Stimulated activated CD4-positive, alpha-beta T cell treated with anti-CD3 and anti-CD28 coated beads, Interleukin-1b, Interleukin-23, amount 100 ng/mL, for 4 hours (primary cell): ENCODE results near the gene USP17L10.
"Not testable (repeated sequence)": the region's sequence is repeated elsewhere in the genome, so short reads cannot be mapped to it uniquely, and the experiment has no call there.

Source experiments
- DNase-seq, 2 donors: peaks; one replicate each; pipeline ENCODE4 v3.0.0-alpha.2; 2020; ENCODE audit warnings: low read depth in 2 of 2

USP17L10 gene, protein sequence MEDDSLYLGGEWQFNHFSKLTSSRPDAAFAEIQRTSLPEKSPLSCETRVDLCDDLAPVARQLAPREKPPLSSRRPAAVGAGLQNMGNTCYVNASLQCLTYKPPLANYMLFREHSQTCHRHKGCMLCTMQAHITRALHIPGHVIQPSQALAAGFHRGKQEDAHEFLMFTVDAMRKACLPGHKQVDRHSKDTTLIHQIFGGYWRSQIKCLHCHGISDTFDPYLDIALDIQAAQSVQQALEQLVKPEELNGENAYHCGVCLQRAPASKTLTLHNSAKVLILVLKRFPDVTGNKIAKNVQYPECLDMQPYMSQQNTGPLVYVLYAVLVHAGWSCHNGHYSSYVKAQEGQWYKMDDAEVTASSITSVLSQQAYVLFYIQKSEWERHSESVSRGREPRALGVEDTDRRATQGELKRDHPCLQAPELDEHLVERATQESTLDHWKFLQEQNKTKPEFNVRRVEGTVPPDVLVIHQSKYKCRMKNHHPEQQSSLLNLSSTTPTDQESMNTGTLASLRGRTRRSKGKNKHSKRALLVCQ

DNA sequence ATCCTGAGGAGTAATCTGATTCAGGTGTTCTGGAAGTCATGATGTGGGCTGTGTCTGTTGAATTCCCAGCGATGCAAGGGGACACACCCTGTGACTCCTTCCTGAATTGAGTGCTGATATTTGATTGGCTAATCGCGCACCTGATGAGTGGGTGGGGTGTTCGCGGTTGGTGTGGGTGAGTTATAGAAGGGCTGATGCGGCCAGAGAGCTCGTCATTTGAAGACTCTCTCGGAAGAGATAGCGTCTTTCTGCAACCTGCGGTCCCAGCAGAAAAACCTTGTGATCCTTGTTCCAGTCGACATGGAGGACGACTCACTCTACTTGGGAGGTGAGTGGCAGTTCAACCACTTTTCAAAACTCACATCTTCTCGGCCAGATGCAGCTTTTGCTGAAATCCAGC, at the start of gene USP17L10:
Gene USP17L10, plus strand, starts transcription at position 301 of the 400 bp plus-strand sequence. Its CDS starts 0 bp downstream, at position 301.
- not testable (repeated sequence) for DNase-seq

DNA sequence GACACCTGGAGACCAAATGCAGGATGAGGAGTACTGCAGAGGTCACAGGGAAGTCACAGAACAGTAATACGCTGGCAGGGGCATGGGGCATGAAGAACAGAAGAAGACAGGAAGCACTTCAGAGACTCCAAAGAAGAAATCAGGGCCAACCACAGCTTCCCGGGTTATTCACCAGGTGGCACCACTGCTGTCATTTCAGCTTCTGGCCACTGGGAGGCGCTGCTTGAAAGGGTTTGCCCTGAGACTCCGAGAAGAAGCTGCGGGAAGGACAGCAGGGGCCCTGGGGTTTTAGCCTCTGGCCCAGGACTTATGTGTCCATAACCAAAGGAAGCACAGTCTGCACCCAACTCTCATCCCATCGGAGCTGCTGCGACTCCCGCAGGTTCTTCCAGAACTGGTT, 44.5 kb upstream of the USP17L10 start:
- not testable (repeated sequence) for DNase-seq

DNA sequence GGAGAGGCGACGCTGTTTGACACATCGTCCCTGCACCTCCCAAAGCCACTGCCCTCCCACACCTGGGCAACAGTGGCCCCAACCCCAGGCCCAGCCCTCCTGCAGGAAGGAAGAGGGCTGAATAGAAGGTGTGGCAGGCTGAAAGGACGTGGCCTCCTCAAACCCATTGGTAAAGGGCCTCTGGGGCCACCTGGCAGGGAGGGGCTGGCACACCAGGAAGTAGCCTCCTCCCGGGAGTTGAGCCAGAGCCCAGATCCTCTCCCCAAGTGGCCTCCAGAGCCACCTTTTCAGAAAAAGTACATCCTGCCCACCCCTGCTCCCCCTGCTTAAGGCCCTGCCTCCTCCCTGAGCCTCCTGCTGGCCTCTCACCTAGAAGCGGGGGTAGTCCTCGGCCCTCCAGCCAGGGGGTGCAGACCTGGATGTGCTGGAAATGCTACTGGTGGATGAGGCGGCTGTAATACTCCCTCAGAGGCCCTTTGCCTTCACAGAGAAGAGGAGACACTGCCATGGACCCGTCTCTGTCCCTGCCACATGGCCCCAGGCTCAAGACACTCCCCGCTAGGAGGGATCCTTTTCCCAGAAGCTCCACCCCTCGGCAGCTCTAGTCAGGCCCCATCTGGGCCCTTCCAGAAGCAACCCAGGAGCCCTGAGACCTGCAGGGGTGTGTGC, 40.5 kb upstream of the USP17L10 start, which contains the start of gene FAM90A26:
Gene FAM90A26, plus strand, starts transcription at position 619 of the 669 bp plus-strand sequence. CDS start 2,764 bp downstream, outside the sequence.
- not testable (repeated sequence) for DNase-seq

DNA sequence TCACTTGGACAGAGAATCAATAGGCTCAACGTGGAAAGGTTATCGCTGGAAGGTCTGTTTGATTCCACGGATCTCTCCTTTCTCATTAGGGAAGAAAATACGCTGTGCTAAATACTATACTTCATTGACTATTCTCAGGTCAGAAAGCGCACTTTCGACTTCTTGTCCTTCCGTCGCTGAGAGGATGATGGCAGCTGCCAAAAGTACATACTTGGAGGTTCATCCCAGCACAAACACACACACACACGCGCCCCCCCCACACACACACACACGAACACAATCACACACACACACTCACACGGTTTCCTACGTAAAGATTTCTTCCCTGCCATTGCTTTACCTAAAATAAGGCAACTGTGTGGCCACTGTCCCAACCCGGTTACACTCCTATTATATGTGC, 4.2 kb downstream of the USP17L10 start:
- not testable (repeated sequence) for DNase-seq

DNA sequence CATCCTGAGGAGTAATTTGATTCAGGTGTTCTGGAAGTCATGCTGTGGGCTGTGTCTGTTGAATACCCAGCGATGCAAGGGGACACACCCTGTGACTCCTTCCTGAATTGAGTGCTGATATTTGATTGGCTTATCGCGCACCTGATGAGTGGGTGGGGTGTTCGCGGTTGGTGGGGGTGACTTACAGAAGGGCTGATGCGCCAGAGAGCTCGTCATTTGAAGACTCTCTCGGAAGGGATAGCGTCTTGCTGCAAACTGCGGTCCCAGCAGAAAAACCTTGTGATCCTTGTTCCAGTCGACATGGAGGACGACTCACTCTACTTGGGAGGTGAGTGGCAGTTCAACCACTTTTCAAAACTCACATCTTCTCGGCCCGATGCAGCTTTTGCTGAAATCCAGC, 4.6 kb downstream of the USP17L10 start, which contains the start of gene USP17L11:
Gene USP17L11, plus strand, starts transcription at position 301 of the 400 bp plus-strand sequence. Its CDS starts 0 bp downstream, at position 301.
- not testable (repeated sequence) for DNase-seq

DNA sequence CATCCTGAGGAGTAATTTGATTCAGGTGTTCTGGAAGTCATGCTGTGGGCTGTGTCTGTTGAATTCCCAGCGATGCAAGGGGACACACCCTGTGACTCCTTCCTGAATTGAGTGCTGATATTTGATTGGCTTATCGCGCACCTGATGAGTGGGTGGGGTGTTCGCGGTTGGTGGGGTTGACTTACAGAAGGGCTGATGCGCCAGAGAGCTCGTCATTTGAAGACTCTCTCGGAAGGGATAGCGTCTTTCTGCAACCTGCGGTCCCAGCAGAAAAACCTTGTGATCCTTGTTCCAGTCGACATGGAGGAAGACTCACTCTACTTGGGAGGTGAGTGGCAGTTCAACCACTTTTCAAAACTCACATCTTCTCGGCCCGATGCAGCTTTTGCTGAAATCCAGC, 9.4 kb downstream of the USP17L10 start, which contains the start of gene USP17L12:
Gene USP17L12, plus strand, starts transcription at position 301 of the 400 bp plus-strand sequence. Its CDS starts 0 bp downstream, at position 301.
- DNase-seq: not testable (repeated sequence)

DNA sequence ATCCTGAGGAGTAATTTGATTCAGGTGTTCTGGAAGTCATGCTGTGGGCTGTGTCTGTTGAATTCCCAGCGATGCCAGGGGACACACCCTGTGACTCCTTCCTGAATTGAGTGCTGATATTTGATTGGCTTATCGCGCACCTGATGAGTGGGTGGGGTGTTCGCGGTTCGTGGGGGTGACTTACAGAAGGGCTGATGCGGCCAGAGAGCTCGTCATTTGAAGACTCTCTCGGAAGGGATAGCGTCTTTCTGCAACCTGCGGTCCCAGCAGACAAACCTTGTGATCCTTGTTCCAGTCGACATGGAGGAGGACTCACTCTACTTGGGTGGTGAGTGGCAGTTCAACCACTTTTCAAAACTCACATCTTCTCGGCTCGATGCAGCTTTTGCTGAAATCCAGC, 14.1 kb downstream of the USP17L10 start, which contains the start of gene USP17L13:
Gene USP17L13, plus strand, starts transcription at position 301 of the 400 bp plus-strand sequence. Its CDS starts 0 bp downstream, at position 301.
- not testable (repeated sequence) for DNase-seq

DNA sequence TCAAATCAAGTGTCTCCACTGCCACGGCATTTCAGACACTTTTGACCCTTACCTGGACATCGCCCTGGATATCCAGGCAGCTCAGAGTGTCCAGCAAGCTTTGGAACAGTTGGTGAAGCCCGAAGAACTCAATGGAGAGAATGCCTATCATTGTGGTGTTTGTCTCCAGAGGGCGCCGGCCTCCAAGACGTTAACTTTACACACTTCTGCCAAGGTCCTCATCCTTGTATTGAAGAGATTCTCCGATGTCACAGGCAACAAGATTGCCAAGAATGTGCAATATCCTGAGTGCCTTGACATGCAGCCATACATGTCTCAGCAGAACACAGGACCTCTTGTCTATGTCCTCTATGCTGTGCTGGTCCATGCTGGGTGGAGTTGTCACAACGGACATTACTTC, 19.8 kb downstream of the USP17L10 start:
- DNase-seq: not testable (repeated sequence)

DNA sequence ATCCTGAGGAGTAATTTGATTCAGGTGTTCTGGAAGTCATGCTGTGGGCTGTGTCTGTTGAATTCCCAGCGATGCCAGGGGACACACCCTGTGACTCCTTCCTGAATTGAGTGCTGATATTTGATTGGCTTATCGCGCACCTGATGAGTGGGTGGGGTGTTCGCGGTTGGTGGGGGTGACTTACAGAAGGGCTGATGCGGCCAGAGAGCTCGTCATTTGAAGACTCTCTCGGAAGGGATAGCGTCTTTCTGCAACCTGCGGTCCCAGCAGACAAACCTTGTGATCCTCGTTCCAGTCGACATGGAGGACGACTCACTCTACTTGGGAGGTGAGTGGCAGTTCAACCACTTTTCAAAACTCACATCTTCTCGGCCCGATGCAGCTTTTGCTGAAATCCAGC, 23.6 kb downstream of the USP17L10 start, which contains the start of gene USP17L15:
Gene USP17L15, plus strand, starts transcription at position 301 of the 400 bp plus-strand sequence. Its CDS starts 0 bp downstream, at position 301.
- DNase-seq: not testable (repeated sequence)

DNA sequence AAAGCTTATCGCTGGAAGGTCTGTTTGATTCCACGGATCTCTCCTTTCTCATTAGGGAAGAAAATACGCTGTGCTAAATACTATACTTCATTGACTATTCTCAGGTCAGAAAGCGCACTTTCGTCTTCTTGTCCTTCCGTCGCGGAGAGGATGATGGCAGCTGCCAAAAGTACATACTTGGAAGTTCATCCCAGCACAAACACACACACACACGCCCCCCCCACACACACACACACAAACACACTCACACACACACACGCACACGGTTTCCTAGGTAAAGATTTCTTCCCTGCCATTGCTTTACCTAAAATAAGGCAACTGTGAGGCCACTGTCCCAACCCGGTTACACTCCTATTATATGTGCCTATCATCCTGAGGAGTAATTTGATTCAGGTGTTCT, 28.0 kb downstream of the USP17L10 start:
- not testable (repeated sequence) for DNase-seq

DNA sequence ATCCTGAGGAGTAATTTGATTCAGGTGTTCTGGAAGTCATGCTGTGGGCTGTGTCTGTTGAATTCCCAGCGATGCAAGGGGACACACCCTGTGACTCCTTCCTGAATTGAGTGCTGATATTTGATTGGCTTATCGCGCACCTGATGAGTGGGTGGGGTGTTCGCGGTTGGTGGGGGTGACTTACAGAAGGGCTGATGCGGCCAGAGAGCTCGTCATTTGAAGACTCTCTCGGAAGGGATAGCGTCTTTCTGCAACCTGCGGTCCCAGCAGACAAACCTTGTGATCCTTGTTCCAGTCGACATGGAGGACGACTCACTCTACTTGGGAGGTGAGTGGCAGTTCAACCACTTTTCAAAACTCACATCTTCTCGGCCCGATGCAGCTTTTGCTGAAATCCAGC, 33.1 kb downstream of the USP17L10 start, which contains the start of gene USP17L17:
Gene USP17L17, plus strand, starts transcription at position 301 of the 400 bp plus-strand sequence. Its CDS starts 0 bp downstream, at position 301.
- DNase-seq: not testable (repeated sequence)

DNA sequence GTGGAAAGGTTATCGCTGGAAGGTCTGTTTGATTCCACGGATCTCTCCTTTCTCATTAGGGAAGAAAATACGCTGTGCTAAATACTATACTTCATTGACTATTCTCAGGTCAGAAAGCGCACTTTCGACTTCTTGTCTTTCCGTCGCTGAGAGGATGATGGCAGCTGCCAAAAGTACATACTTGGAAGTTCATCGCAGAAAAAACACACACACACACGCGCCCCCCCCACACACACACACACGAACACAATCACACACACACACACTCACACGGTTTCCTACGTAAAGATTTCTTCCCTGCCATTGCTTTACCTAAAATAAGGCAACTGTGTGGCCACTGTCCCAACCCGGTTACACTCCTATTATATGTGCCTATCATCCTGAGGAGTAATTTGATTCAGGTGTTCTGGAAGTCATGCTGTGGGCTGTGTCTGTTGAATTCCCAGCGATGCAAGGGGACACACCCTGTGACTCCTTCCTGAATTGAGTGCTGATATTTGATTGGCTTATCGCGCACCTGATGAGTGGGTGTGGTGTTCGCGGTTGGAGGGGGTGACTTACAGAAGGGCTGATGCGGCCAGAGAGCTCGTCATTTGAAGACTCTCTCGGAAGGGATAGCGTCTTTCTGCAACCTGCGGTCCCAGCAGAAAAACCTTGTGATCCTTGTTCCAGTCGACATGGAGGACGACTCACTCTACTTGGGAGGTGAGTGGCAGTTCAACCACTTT, 37.7 kb downstream of the USP17L10 start, which contains the start of gene USP17L18:
Gene USP17L18, plus strand, starts transcription at position 678 of the 728 bp plus-strand sequence. Its CDS starts 0 bp downstream, at position 678.
- not testable (repeated sequence) for DNase-seq

DNA sequence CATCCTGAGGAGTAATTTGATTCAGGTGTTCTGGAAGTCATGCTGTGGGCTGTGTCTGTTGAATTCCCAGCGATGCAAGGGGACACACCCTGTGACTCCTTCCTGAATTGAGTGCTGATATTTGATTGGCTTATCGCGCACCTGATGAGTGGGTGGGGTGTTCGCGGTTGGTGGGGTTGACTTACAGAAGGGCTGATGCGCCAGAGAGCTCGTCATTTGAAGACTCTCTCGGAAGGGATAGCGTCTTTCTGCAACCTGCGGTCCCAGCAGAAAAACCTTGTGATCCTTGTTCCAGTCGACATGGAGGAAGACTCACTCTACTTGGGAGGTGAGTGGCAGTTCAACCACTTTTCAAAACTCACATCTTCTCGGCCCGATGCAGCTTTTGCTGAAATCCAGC, 42.6 kb downstream of the USP17L10 start, which contains the start of gene USP17L19:
Gene USP17L19, plus strand, starts transcription at position 301 of the 400 bp plus-strand sequence. Its CDS starts 0 bp downstream, at position 301.
- not testable (repeated sequence) for DNase-seq

DNA sequence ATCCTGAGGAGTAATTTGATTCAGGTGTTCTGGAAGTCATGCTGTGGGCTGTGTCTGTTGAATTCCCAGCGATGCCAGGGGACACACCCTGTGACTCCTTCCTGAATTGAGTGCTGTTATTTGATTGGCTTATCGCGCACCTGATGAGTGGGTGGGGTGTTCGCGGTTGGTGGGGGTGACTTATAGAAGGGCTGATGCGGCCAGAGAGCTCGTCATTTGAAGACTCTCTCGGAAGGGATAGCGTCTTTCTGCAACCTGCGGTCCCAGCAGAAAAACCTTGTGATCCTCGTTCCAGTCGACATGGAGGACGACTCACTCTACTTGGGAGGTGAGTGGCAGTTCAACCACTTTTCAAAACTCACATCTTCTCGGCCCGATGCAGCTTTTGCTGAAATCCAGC, 47.4 kb downstream of the USP17L10 start, which contains the start of gene USP17L20:
Gene USP17L20, plus strand, starts transcription at position 301 of the 400 bp plus-strand sequence. Its CDS starts 0 bp downstream, at position 301.
- DNase-seq: not testable (repeated sequence)
